Measurements from ENCODE around the gene GZMA.

The GZMA gene

DNA sequence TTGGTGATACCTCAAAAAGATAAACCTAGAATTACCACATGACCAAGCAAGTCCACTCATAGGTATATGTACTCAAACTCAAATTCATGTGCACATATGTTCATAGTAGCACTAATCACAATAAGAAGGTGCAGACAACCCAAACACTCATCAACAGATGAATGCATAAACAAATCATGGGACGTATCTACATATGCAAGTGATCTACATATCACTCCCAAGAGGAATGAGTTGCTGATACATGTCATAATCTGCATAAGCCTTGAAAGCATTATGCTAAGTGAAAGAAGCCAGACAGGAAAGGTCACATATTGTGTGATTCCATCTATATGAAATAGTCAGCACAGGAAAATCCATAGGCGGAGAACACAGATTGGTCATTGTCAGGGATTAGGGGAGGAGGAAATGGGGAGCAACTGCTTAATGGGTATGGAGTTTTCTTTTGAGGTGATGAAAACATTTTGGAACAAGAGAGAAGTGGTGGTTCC, 46.9 kb downstream of the GZMA start:
- H3K4me2 ChIP-seq (ENCODE audit: low read length), result no peak overlapping the region
- no peak overlapping the region for H3K4me3 ChIP-seq (ENCODE audit: low read length)
- H3K4me1 ChIP-seq (ENCODE audit: control insufficient read depth, low read depth, low read length), result no peaks in the 10 kb centered on the region
- H3K9ac ChIP-seq (ENCODE audit: low read length), result no peak overlapping the region
- H3K27ac ChIP-seq (ENCODE audit: low read depth, low read length), result no peak overlapping the region
- no peak overlapping the region for H3K4ac ChIP-seq (ENCODE audit: low read depth, low read length)
- H4K5ac ChIP-seq (ENCODE audit: low read length), result no peak overlapping the region
- no peaks in the 10 kb centered on the region for H3K27me3 ChIP-seq (ENCODE audit: insufficient read depth, low read length, poor library complexity)
- H3K79me2 ChIP-seq (ENCODE audit: control insufficient read depth, insufficient read depth, low read length), result no peaks in the 10 kb centered on the region
- H2BK120ac ChIP-seq (ENCODE audit: low read depth, low read length), result no peak overlapping the region
- no peaks in the 10 kb centered on the region for H3K36me3 ChIP-seq (ENCODE audit: control insufficient read depth, insufficient read depth, low read length)
- H2AK5ac ChIP-seq (ENCODE audit: low read length), result no peak overlapping the region
- no CpG with 5 or more reads among the region's 2 CpGs for WGBS (ENCODE audit: extremely low coverage, insufficient coverage, low lambda C conversion rate)
- H3K23ac ChIP-seq (ENCODE audit: low read length), result no peak overlapping the region
- no peaks in the 10 kb centered on the region for H3K79me1 ChIP-seq (ENCODE audit: low read length)
- H4K8ac ChIP-seq (ENCODE audit: low read depth, low read length), result no peak overlapping the region
- H3K18ac ChIP-seq (ENCODE audit: low read length), result no peak overlapping the region
- no peak overlapping the region for H2BK15ac ChIP-seq (replicated peaks; ENCODE audit: low read depth)
- H3K56ac ChIP-seq (ENCODE audit: low read length), result no peak overlapping the region
- H2BK5ac ChIP-seq (ENCODE audit: low read length), result no peak overlapping the region
- no peak for DNase-seq

DNA sequence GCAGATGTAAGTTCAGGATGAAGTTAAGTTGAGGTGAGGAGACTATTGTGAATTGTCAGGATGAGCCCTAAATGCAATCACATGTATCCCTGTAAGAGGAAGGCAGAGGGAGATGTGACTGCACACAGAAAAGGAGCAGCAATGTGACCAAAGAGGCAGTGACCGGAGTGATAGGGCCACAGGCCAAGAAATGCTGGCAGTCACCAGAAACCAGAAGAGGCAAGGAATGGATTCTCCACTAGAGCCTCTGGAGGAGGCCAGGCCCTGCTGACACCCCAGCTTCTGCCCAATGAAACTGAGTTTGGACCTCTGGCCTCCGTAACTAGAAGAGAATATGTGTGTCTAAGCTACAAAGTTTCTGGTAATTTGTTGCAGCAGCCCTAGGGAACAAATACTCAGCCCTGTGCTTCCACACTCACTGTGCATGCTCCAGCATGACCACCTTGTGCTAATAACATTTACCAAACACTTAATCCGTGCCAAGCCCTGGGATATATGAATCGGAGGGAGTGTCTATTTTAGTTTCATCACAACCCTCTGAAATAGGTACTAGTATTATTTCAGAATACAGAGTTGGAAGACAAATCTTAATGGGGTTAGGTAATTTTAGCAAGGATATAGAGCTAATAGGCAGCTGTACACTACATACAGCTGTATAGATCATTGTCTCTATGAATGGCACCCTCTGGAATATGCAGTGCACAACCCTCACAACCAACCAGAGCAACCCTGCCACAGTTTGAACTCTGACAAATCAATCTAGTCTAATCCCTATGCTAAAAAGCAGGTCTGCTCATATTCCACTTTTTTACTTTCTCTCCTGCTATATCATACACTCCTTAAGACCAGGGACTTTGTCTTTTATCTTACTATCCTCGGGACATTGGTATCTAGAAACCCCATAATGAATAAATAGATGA, 49.7 kb downstream of the GZMA start:
- no peak overlapping the region for H3K4me3 ChIP-seq (ENCODE audit: low read length)
- no peak overlapping the region for H4K8ac ChIP-seq (ENCODE audit: low read depth, low read length)
- WGBS (ENCODE audit: extremely low coverage, insufficient coverage, low lambda C conversion rate), result no CpG with 5 or more reads among the region's 5 CpGs
- no peaks in the 10 kb centered on the region for H3K27me3 ChIP-seq (ENCODE audit: insufficient read depth, low read length, poor library complexity)
- H3K36me3 ChIP-seq (ENCODE audit: control insufficient read depth, insufficient read depth, low read length), result no peaks in the 10 kb centered on the region
- H3K9ac ChIP-seq (ENCODE audit: low read length), result no peak overlapping the region
- H3K27ac ChIP-seq (ENCODE audit: low read depth, low read length), result no peak overlapping the region
- H2BK15ac ChIP-seq (replicated peaks; ENCODE audit: low read depth), result no peak overlapping the region
- H3K56ac ChIP-seq (ENCODE audit: low read length), result no peak overlapping the region
- no peak overlapping the region for H3K18ac ChIP-seq (ENCODE audit: low read length)
- no peak overlapping the region for H3K4me2 ChIP-seq (ENCODE audit: low read length)
- H2BK120ac ChIP-seq (ENCODE audit: low read depth, low read length), result no peak overlapping the region
- no peak for DNase-seq
- no peak overlapping the region for H3K4ac ChIP-seq (ENCODE audit: low read depth, low read length)
- no peaks in the 10 kb centered on the region for H3K79me1 ChIP-seq (ENCODE audit: low read length)
- no peak overlapping the region for H2AK5ac ChIP-seq (ENCODE audit: low read length)
- H2BK5ac ChIP-seq (ENCODE audit: low read length), result no peak overlapping the region
- H3K4me1 ChIP-seq (ENCODE audit: control insufficient read depth, low read depth, low read length), result no peaks in the 10 kb centered on the region
- no peaks in the 10 kb centered on the region for H3K79me2 ChIP-seq (ENCODE audit: control insufficient read depth, insufficient read depth, low read length)
- H3K23ac ChIP-seq (ENCODE audit: low read length), result no peak overlapping the region
- H4K5ac ChIP-seq (ENCODE audit: low read length), result no peak overlapping the region

DNA sequence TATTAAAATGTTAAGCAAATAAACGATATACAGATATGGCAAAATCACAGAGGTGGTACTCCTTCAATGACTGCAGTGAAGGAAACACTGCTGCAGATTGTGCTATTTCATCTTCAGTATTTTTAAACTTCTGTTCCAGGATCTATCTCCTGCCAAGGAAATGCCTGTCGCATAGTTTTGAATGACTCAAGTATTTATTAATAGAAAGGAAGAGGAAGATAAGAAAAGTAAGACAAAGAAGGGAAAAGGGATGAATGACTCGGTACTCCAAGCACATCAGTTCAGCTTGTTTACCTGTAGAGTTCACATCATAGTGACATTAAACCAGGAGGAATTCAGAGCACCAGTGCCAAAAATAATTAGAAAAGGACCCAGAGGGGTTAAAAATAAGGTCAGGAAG, 52.4 kb downstream of the GZMA start:
- H3K18ac ChIP-seq (ENCODE audit: low read length), result no peak overlapping the region
- H3K4me1 ChIP-seq (ENCODE audit: control insufficient read depth, low read depth, low read length), result no peaks in the 10 kb centered on the region
- no peak overlapping the region for H2AK5ac ChIP-seq (ENCODE audit: low read length)
- H4K5ac ChIP-seq (ENCODE audit: low read length), result no peak overlapping the region
- H3K79me2 ChIP-seq (ENCODE audit: control insufficient read depth, insufficient read depth, low read length), result no peaks in the 10 kb centered on the region
- no peak overlapping the region for H3K4me2 ChIP-seq (ENCODE audit: low read length)
- no peaks in the 10 kb centered on the region for H3K36me3 ChIP-seq (ENCODE audit: control insufficient read depth, insufficient read depth, low read length)
- H3K27ac ChIP-seq (ENCODE audit: low read depth, low read length), result no peak overlapping the region
- 100% methylated on average over 1 of the region's 3 CpGs for WGBS (ENCODE audit: extremely low coverage, insufficient coverage, low lambda C conversion rate)
- H3K56ac ChIP-seq (ENCODE audit: low read length), result no peak overlapping the region
- H4K8ac ChIP-seq (ENCODE audit: low read depth, low read length), result no peak overlapping the region
- no peak for DNase-seq
- H3K23ac ChIP-seq (ENCODE audit: low read length), result no peak overlapping the region
- H3K4ac ChIP-seq (ENCODE audit: low read depth, low read length), result no peak overlapping the region
- H3K4me3 ChIP-seq (ENCODE audit: low read length), result no peak overlapping the region
- no peak overlapping the region for H2BK15ac ChIP-seq (replicated peaks; ENCODE audit: low read depth)
- H3K27me3 ChIP-seq (ENCODE audit: insufficient read depth, low read length, poor library complexity), result no peaks in the 10 kb centered on the region
- no peaks in the 10 kb centered on the region for H3K79me1 ChIP-seq (ENCODE audit: low read length)
- H3K9ac ChIP-seq (ENCODE audit: low read length), result no peak overlapping the region
- no peak overlapping the region for H2BK5ac ChIP-seq (ENCODE audit: low read length)
- no peak overlapping the region for H2BK120ac ChIP-seq (ENCODE audit: low read depth, low read length)
